HepG2 (cell line): ENCODE data around the gene ZNF625. TPM values are rescaled to one million over a fixed set of nuclear protein-coding genes. Genes with fewer than 3 reads are reported as not detected.

ENCODE experiments used
- BORCS8-MEF2B ChIP-seq: sonication (generic); formaldehyde crosslinking; IDR thresholded peaks from 2 replicates; pipeline ENCODE4 v1.8.0; 2022; ENCODE audit warnings: mild to moderate bottlenecking, missing genetic modification reagents
- CBX2 ChIP-seq, 2 experiments: fragments of 200-600 bp in 1 of 2; sonication (generic); formaldehyde crosslinking in 1 of 2; IDR thresholded peaks; 2 replicates each; pipeline versions ENCODE4 v1.7.0 to v1.8.1; 2018 to 2022; ENCODE audit warnings: low read depth in 2 of 2, low read length in 1 of 2, mild to moderate bottlenecking in 1 of 2, missing genetic modification reagents in 1 of 2
- DPF2 ChIP-seq: sonication (generic); formaldehyde crosslinking; IDR thresholded peaks from 2 replicates; pipeline ENCODE4 v1.4.0; 2020; ENCODE audit warnings: mild to moderate bottlenecking, low read depth, missing genetic modification reagents, borderline replicate concordance
- FLYWCH1 ChIP-seq: sonication (generic); formaldehyde crosslinking; IDR thresholded peaks from 2 replicates; pipeline ENCODE4 v1.8.1; 2023; ENCODE audit warnings: mild to moderate bottlenecking, missing genetic modification reagents
- HNF4G ChIP-seq, 2 experiments: sonication (generic) in 1 of 2; formaldehyde crosslinking in 1 of 2; IDR thresholded peaks; 2 replicates each; pipeline versions ENCODE4 v1.4.0 to v1.6.1; 2011 to 2020; ENCODE audit warnings: borderline replicate concordance in 2 of 2, low read depth in 2 of 2, mild to moderate bottlenecking in 2 of 2, low read length in 1 of 2, missing genetic modification reagents in 1 of 2, moderate library complexity in 1 of 2
- KLF9 ChIP-seq: IDR thresholded peaks from 2 replicates; pipeline ENCODE4 v1.6.1; 2016; ENCODE audit warnings: low read depth
- KMT2A ChIP-seq: sonication (generic); formaldehyde crosslinking; IDR thresholded peaks from 2 replicates; pipeline ENCODE4 v1.4.0; 2020; ENCODE audit warnings: missing genetic modification reagents
- MIER3 ChIP-seq: IDR thresholded peaks from 2 replicates; pipeline ENCODE4 v1.6.1; 2016; ENCODE audit warnings: missing compliant biosample characterization, borderline replicate concordance
- PPARG ChIP-seq: conservative IDR thresholded peaks from 2 replicates; pipeline ENCODE4 v1.6.1; 2016; ENCODE audit warnings: missing biosample characterization, missing genetic modification reagents
- RELA ChIP-seq: sonication (generic); formaldehyde crosslinking; IDR thresholded peaks from 2 replicates; pipeline ENCODE4 v1.4.0; 2020; ENCODE audit warnings: missing genetic modification reagents
- SMC3 ChIP-seq: IDR thresholded peaks from 2 replicates; pipeline ENCODE4 v1.6.1; 2011; ENCODE audit warnings: low read length, improper control_type of control experiment
- TAF1 ChIP-seq: sonication (generic); formaldehyde crosslinking; IDR thresholded peaks from 2 replicates; pipeline ENCODE4 v1.4.0; 2020; ENCODE audit warnings: missing genetic modification reagents
- TAF15 ChIP-seq: fragments of 200-400 bp; formaldehyde crosslinking; IDR thresholded peaks from one replicate; pipeline ENCODE4 v1.6.1; 2018; ENCODE audit warnings: mild to moderate bottlenecking, low read depth, low read length; ENCODE audit not compliant: poor library complexity, severe bottlenecking
- TEAD3 ChIP-seq: optimal IDR thresholded peaks from 2 replicates; pipeline ENCODE3; 2016; ENCODE audit warnings: borderline replicate concordance
- U2AF2 ChIP-seq: fragments of 200-400 bp; formaldehyde crosslinking; IDR thresholded peaks from 2 replicates; pipeline ENCODE4 v1.6.1; 2017; ENCODE audit warnings: low read depth, mild to moderate bottlenecking, low read length
- ZFYVE20 ChIP-seq: sonication (generic); formaldehyde crosslinking; IDR thresholded peaks from 2 replicates; pipeline ENCODE4 v1.8.0; 2023; ENCODE audit warnings: low read depth, mild to moderate bottlenecking, moderate library complexity, missing genetic modification reagents, borderline replicate concordance
- ZKSCAN5 ChIP-seq: sonication (generic); formaldehyde crosslinking; IDR thresholded peaks from 2 replicates; pipeline ENCODE4 v1.5.1; 2020; ENCODE audit warnings: mild to moderate bottlenecking, missing genetic modification reagents
- ZNF331 ChIP-seq: sonication (generic); formaldehyde crosslinking; IDR thresholded peaks from 2 replicates; pipeline ENCODE4 v1.4.0; 2020; ENCODE audit warnings: missing genetic modification reagents
- ZNF451 ChIP-seq: sonication (generic); formaldehyde crosslinking; IDR thresholded peaks from 2 replicates; pipeline ENCODE4 v1.5.0; 2020; ENCODE audit warnings: mild to moderate bottlenecking, missing genetic modification reagents
- ZNF598 ChIP-seq: sonication (generic); formaldehyde crosslinking; IDR thresholded peaks from 2 replicates; pipeline ENCODE4 v1.5.1; 2020; ENCODE audit warnings: mild to moderate bottlenecking, missing genetic modification reagents, borderline replicate concordance
- ZNF615 ChIP-seq: sonication (generic); formaldehyde crosslinking; IDR thresholded peaks from 2 replicates; pipeline ENCODE4 v1.5.0; 2020; ENCODE audit warnings: mild to moderate bottlenecking, missing genetic modification reagents, borderline replicate concordance
- polyA plus RNA-seq, 8 experiments: library from polyadenylated mRNA; depleted of rRNA in 3 of 8; stranded (reverse) in 7 of 8; unstranded in 1 of 8; fragments of >200 nt; fragmentation: Illumina TruSeq in 4 of 8; extraction: Trizol in 4 of 8; gene quantifications; 2 replicates each; pipeline versions ENCODE4 v1.2.1 to v1.2.3, GENCODE V29; 2011 to 2016; ENCODE audit warnings: low read depth in 4 of 8, missing spikeins in 1 of 8, mixed read lengths in 1 of 8; ENCODE audit not compliant: insufficient read depth in 1 of 8
- total RNA-seq, 5 experiments: library from RNA; depleted of rRNA; stranded (reverse); fragments of >200 nt; fragmentation: Illumina TruSeq; extraction: Trizol; gene quantifications; 2 replicates each; pipeline ENCODE4 v1.2.3, GENCODE V29; 2016; ENCODE audit warnings: low read depth in 1 of 5
- TF ChIP-seq, protein P1 (sequence below): sonication (generic); formaldehyde crosslinking; IDR thresholded peaks from 2 replicates; pipeline ENCODE4 v1.4.0; 2020; ENCODE audit warnings: low read depth, mild to moderate bottlenecking, missing genetic modification reagents
- TF ChIP-seq, protein P2 (sequence below): sonication (generic); formaldehyde crosslinking; IDR thresholded peaks from 2 replicates; pipeline ENCODE4 v1.8.0; 2022; ENCODE audit warnings: missing genetic modification reagents, low read depth, mild to moderate bottlenecking, borderline replicate concordance
- TF ChIP-seq, protein P3 (sequence below): sonication (generic); formaldehyde crosslinking; IDR thresholded peaks from 2 replicates; pipeline ENCODE4 v1.4.0; 2020; ENCODE audit warnings: missing genetic modification reagents, borderline replicate concordance

The ZNF625 gene
- total and polyA plus RNA-seq, 2 of the 13 experiments (the other 11 are each of a cell fraction or from before 2014, with no cell fraction given) = 1.7 to 12.2 TPM

DNA sequence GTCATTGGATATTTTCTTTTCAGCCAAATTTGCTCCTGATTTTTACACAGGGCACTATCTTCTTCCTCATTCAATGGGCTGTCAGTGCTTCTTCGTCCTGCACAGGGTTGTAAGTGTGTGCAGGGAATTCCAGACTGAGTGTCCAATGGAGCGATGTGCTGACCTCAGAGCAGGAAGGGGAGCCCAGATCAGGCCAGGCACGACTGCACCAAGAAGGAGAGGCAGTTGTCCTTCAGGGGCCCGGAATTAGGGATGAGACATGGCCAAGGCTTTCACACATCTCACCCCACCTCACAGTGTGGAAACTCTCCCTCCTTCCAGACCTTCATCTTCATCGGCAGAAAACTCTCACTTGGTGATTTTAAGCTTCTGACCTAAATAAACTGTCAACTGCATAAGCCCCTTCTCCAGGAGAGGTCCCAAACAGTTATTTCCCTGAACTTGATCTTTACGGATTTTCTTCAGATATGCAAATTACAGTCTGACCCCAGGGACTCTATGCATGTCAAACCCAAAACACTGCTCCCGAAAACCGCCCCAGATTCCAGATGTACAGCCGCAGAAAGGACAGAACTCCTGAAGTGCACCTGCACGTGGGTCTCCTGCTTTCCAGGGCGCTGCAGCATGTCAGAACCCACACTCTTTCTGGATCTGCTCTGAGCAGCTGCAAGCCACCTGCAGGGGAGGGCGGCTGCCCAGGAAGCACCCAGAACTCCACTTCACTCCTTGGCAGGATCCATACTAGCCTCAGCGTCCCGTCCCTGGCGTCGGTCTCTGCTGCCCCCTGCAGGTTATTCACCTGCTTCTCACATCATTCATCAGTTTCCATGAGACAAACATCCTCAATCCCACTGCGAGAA is 15.8 kb downstream of the ZNF625 start (continued):
- TF ChIP-seq ZKSCAN5 (CRISPR knock-in tag) = no peak
- TF ChIP-seq ZNF598 (CRISPR knock-in tag) = peak; percentile 58; the same call in 1 of the 2 replicates
- no peak for TF ChIP-seq ZNF451 (CRISPR knock-in tag)
- no peak for TF ChIP-seq U2AF2
- no peak for TF ChIP-seq HNF4G (IDR thresholded peaks at IDR 0.05; ENCODE audit: borderline replicate concordance, low read depth, low read length)
- TF ChIP-seq HNF4G (CRISPR knock-in tag; IDR thresholded peaks at IDR 0.05; ENCODE audit: borderline replicate concordance, low read depth) = no peak
- TF ChIP-seq KLF9 (CRISPR knock-in tag) = no peak
- TF ChIP-seq, protein P1, sequence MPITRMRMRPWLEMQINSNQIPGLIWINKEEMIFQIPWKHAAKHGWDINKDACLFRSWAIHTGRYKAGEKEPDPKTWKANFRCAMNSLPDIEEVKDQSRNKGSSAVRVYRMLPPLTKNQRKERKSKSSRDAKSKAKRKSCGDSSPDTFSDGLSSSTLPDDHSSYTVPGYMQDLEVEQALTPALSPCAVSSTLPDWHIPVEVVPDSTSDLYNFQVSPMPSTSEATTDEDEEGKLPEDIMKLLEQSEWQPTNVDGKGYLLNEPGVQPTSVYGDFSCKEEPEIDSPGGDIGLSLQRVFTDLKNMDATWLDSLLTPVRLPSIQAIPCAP (CRISPR knock-in tag) = no peak
- TF ChIP-seq PPARG (CRISPR knock-in tag) = no peak
- no peak for TF ChIP-seq RELA (CRISPR knock-in tag)
- TF ChIP-seq SMC3 = peak; percentile 86
- TF ChIP-seq CBX2 (IDR thresholded peaks at IDR 0.05; ENCODE audit: low read depth, low read length) = no peak
- TF ChIP-seq CBX2 (CRISPR knock-in tag; IDR thresholded peaks at IDR 0.05; ENCODE audit: low read depth) = no peak
- no peak for TF ChIP-seq ZNF615 (CRISPR knock-in tag)
- TF ChIP-seq, protein P2, sequence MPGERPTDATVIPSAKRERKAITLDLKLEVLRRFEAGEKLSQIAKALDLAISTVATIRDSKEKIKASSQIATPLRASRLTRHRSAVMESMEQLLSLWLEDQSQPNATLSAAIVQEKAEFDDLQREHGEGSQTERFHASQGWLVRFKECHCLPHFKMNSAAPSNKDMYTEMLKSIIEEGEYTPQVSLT (CRISPR knock-in tag) = no peak
- peak; percentile 45 for TF ChIP-seq TEAD3
- TF ChIP-seq ZNF331 = peak; percentile 6; the same call in 1 of the 2 replicates
- no peak for TF ChIP-seq TAF15
- TF ChIP-seq TAF1 (CRISPR knock-in tag) = no peak
- no peak; the same call in none of the 2 replicates for TF ChIP-seq KMT2A (CRISPR knock-in tag)
- no peak for TF ChIP-seq DPF2
- TF ChIP-seq ZFYVE20 (CRISPR knock-in tag) = no peak
- TF ChIP-seq MIER3 = peak; percentile 62; the same call in 1 of the 2 replicates
- no peak for TF ChIP-seq FLYWCH1 (CRISPR knock-in tag)
- TF ChIP-seq, protein P3, sequence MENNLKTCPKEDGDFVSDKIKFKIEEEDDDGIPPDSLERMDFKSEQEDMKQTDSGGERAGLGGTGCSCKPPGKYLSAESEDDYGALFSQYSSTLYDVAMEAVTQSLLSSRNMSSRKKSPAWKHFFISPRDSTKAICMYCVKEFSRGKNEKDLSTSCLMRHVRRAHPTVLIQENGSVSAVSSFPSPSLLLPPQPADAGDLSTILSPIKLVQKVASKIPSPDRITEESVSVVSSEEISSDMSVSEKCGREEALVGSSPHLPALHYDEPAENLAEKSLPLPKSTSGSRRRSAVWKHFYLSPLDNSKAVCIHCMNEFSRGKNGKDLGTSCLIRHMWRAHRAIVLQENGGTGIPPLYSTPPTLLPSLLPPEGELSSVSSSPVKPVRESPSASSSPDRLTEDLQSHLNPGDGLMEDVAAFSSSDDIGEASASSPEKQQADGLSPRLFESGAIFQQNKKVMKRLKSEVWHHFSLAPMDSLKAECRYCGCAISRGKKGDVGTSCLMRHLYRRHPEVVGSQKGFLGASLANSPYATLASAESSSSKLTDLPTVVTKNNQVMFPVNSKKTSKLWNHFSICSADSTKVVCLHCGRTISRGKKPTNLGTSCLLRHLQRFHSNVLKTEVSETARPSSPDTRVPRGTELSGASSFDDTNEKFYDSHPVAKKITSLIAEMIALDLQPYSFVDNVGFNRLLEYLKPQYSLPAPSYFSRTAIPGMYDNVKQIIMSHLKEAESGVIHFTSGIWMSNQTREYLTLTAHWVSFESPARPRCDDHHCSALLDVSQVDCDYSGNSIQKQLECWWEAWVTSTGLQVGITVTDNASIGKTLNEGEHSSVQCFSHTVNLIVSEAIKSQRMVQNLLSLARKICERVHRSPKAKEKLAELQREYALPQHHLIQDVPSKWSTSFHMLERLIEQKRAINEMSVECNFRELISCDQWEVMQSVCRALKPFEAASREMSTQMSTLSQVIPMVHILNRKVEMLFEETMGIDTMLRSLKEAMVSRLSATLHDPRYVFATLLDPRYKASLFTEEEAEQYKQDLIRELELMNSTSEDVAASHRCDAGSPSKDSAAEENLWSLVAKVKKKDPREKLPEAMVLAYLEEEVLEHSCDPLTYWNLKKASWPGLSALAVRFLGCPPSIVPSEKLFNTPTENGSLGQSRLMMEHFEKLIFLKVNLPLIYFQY (CRISPR knock-in tag) = no peak
- TF ChIP-seq BORCS8-MEF2B = no peak; the same call in 1 of the 2 replicates
